Activated CD8-positive, alpha-beta memory T cell treated with anti-CD3 and anti-CD28 coated beads for 1 hour (primary cell): ENCODE data around the gene RIPPLY1.
"Not testable (repeated sequence)": the region's sequence is repeated elsewhere in the genome, so short reads cannot be mapped to it uniquely, and the experiment has no call there.

Experiments used
- DNase-seq, 2 donors: peaks; one replicate each; pipeline ENCODE4 v3.0.0-alpha.2; 2020; ENCODE audit warnings: low read depth in 1 of 2; ENCODE audit errors: extremely low read depth in 1 of 2

RIPPLY1 gene

DNA sequence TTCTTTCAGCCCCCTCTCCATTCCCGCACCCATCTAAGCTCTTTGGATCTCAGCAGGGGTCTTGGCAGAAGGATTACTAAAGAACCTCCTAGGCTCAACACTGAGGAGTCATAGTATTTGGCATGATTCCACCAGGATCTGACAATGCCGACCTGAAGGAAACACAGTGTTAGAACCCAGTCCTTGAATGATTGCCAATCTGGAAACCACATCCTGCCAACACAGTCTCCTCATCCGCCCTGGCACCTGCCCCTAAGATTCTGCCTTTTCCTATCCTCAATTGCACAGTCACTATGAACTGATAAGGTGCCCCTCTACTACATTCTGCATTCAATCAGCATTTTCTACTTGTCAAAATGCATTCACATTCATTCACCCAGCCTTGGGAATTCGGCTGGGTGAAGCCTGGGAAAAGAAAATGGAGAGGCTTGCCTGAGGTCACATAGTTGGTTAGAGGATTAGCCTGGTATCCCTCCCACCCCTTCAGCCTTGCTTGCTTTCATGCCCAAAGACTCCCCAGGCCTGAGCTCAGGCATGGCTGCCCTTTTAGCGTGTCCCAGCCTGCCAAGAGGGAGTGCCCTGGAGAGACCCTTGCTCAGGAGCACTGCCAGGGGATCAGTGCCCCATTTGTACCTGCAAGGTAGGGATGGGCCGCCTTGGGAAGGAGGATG is 14.8 kb upstream of the RIPPLY1 start:
- no peak for DNase-seq

DNA sequence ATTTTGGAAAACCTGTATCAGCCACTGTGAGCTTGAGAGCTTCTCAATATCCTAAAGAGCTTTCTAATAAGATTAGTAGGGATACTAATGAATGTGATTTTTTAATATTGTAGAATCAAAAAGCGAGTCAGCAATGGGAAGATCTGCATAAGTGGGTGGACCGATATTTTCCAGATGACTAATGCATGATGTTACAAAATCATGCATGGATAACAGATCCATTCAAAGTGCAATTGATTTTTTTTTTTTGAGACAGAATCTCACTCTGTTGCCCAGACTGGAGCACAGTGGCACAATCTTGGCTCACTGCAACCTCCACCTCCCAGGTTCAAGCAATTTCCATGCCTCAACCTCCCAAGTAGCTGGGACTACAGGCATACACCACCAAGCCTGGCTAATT is 9.7 kb upstream of the RIPPLY1 start:
- DNase-seq = no peak

DNA sequence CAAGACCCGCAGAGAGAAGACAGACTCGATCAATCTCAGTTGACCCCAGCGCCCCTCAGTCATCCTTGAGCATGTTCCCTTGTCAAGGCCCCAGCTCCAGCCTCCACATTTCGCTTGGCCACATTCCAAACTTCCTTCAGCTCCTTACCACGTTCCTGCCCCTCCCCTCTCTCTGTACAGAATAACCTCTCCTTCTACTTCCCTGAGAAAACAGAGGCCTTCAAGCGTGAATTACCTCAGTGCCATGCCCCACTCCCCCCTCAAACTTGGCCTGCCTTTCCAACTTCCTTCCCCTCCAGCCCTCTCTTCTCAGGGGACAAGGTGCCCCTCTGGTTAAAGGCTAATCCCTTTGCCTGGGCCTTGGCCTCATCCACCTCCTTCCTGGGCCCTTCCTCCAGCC is 3.2 kb upstream of the RIPPLY1 start:
- DNase-seq = no peak

DNA sequence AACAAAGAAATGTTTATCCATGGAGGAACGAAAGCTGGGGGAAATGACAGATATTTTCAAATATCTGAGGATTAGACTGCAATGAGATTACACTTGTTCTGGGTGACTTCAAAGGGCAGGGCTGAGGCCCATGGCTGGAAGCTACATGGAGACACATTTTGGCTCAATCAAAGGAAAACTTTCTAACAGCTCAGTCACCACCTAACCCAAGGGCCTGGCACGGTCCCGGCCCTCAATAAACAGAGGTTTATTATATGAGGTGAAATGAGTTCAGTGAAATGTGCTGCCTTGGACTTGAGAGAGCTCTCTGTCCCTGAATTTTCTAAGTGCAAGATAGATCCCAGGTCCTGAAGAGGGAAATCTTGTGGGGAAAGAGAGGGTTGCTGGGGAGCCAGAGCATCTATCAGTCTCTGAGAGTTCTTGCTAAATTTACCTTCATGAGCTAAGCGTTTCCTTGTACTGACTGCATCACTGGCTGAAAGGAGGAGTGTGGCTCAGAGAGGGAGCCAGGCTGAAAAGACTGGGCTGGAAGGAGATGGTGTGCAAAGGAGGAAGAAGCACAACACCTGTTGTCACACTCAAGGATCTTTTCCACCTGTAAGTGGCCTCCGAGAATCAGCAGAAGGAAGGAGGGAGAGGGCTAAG is 2.0 kb upstream of the RIPPLY1 start:
- DNase-seq = no peak

DNA sequence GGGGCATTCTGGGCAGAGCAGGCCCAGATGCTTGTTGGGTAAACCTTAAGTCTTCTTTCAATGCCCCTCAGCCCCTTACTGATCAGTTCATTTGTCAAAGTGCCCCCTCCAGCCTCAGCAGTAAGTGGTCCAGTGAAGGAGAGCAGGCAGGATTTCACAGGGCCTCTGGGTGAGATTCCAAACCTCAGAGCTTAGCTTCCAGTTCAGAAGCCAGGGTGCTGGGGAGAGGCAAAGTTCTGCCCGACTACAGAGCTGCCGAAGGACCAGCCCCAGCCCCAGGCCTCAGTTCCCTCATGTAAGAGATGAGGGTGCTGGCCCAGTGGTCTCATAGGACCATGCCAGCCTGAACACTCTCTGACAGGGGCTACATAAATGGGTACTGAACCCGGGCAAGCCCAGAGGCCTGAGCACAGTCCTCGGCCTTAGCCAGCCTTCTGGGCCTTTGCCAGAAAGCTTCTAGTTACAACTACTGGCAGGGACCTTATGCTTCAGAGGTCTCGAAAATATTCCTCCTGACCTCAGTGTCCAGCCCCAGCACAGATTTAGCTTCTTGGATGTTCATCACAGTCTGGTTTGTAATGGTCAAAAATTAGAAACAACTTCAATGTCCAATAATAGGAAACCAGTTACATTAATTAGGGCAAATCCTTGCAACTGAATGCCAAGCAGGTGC is 851 bp upstream of the RIPPLY1 start:
- DNase-seq = no peak

DNA sequence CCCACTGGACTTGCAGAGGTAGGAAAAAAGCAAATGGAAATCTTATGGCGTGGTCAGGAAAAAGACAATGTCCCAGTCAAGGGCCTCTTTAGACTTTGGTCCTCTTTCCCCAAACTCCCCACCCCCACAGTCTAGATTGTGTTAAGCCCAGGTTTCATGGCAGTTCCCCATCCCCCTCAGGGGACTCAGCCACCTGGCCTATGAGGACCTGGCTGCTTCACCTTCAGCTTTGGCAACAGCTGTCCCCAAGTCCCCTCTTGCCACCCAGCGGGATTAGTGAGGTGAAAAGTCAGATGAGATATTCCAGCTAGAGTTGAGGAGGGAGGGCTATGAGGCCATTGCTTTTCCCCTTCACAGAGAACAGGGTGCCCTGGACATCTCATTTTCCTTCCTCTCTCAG is 457 bp downstream of the RIPPLY1 start:
- DNase-seq = no peak

DNA sequence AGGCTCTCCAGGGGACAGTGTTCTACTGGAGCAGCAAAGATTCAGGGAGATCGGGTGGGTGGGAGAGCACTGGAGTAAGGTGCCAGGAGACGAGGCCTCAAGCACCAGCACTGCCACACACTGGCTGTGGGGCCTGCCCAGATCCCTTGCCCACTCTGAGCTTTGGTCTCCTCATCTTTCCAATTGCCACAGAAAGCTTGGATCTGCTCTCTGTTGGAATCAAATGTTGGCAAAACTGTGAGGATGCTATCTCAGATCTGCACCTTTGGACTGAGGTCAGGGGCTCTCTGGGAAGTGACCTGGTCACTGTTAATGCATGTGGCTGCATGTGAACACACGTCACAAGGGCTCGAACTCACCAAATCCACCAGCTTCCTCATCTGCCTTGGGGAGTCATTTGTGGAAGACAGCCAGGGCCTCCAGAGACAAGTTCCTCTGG is 1.3 kb downstream of the RIPPLY1 start:
- no peak for DNase-seq

DNA sequence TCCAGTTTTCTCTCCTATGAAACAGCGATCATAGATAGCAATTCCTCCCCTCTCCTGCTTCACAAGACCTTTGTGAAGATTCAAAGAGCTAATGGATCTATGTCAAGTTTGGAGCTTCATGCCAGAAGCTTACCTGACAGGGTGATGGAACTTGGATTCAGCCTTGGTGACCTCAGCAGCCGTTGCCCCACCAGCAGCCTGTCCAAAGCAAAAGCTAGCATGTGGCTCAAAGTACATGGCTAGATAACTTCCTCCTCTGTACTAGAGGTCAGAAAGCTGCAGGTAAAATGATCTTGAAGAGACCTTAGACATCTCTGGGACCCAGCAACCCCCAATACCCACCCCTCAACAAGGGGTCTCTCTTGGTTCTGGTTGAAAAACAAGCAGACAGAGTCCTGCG is 1.8 kb downstream of the RIPPLY1 start:
- no peak for DNase-seq

DNA sequence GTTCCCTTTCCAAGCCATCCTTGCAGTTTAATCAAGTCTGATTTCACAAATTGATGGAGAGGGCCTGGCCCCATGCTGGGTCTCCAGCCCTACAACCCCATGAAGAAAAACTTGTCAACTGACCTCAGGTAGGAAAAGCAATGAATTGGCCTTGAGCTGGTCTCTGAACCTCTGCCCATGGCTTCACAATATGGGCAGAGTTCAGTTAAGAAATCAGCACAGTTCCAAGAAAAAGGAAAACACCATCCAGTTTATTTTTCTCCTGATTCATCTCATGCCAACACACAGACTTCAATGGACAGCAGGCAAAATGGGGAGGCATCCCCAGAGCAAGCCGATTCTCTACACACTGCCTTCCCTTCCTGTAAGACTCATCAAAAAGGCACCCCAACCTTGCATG is 3.3 kb downstream of the RIPPLY1 start:
- no peak for DNase-seq

DNA sequence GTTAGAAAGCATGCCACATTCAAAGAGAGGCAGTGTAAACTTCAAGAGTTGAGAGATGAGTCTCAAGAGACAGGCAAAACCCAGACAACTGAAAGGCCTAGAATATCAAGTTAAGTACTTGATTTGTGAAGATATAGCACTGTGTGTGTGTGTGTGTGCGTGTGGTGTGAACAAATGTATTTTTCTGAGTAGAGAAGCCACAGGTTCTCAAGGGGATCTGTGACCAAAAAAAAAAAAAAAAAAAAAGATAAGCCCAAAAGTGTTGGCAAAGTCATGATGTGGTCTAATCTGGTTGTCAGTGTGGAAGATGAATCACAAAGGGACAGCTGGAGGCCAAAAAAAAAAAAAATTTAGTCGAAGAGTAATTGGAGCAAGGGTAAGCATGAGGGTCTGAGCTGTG is 3.9 kb downstream of the RIPPLY1 start:
- DNase-seq = no peak

DNA sequence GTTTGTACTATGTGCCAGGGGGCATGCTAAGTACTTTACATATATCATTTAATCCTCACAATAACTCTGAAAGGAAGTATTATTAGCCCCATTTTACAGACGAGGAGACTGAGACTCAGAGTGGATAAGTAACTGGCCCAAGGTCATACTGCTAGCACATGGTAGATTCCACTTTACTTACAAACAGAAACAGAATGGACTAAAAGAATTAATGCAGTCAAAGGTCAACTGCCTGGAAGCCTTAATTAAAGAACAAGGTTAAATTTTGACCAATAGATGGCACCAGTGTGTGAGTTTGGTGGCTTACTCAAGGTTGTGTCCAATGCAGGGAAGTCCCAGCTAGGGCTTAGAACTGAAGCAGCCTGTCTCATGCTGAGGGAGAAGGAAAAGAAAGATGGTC is 4.7 kb downstream of the RIPPLY1 start:
- DNase-seq = no peak

DNA sequence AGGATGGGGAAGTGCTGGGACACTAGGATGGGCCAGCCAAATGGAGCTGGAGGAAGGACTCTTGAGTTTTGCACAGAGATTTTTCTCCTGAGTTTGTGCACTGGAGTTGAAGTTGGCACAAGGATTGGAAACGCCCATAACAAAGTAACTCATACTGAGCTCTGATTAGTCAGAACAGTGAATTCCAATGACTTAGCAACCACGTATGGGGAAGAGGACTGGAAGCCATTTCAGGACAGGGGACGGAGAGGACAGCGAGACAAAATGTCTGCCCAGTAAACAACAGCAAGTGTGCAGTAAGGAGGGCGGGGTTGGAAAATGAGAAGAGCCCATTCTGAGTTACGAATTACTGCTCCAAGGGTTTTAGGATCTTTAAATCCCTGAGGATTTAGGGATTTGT is 5.9 kb downstream of the RIPPLY1 start:
- no peak for DNase-seq

DNA sequence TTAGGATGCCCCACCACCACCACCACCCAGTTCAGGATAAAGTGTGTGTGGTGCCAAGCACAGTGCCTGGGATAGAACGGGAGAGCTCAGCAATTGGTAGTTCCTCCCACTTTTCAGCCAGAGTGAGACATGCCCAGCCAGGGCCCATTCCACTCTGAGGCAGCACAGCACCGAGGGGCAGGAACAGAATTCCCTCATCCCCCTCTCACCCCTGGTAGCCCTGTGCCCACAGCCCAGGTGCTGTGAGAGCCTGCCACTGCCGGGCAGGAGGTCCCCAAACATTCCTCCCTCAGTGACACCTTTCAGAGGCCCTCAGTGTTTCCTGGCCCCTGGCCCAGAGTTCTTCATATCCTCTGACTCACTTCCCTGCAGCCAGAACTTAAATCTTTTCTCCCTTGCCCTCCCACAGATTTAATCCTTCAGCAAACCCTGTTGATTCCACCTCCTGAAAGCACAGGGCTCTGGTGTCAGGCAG is 8.1 kb downstream of the RIPPLY1 start:
- DNase-seq = no peak

DNA sequence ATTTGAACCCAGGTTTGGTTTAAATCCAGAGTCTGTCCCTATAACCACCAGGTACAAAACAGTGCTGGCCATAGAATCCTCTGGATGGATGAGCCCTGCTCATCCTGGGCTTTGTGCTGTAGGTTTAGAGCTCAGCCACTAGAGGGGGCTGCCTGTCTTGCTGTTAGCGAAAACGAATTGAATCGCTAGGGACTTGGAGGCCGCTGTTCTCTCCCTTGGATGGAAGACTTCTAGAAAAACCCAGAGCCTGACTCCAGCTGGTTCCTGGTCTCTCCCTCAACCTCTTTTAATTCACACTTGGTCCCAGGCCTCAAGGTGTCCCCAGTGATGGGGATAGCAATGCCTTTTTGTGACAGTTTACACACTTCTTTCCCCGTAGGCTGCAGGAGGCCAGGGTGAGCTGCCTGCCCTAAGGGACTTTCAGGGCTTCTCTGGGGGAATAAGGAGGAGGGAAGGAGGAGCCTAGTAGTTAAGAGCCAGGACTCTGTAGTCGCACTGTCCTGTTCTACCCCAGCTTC is 8.7 kb downstream of the RIPPLY1 start:
- DNase-seq = peak; percentile 10 to 21

DNA sequence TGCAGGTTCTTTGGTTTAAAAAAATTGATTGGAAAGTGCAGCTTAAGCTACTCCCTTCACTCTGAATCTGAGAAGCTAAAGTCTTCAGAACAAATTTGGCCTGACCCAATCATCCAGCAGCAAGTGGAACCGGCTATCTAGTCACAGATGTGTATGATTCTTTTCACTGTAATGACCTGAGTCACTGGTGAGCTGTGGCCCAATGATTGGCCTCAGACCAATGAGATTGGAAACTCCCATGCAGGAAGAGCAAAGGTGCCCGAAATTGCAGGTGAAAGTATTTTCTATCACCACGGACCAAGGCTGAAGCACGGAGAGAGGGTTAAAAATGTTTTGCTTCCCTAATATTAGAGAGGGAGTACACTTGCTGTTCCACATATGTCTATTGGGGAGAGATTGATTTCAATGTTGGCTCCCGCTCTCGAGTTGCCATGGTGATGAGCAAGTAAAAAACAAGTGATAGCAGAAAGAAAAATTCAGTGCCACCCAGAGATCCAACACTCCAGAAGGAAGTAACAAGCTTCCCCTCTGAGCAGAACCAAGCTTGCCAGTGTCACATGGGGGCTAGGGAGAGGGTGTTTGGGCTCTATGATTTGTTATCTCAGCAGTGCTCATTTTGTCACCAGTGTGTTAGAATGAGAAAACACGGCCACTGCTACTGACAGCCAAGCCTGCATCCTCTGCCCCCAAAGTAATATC is 11.2 kb downstream of the RIPPLY1 start:
- no peak for DNase-seq

DNA sequence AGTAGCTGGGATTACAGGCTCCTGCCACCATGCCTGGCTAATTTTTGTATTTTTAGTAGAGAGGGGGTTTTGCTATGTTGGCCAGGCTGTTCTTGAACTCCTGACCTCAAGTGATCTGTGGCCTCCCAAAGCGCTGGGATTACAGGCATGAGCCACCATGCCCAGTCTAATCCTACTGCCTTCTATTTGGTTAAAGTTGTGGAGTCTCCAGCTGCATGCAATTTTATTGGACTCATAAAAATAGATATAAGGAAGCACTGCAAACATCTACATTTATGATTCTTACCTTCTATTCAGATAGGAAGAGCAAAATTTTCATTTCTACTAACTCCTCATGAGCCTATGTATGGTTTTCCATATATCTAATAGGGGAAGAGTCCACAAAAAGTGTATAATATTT is 13.7 kb downstream of the RIPPLY1 start:
- DNase-seq = no peak

DNA sequence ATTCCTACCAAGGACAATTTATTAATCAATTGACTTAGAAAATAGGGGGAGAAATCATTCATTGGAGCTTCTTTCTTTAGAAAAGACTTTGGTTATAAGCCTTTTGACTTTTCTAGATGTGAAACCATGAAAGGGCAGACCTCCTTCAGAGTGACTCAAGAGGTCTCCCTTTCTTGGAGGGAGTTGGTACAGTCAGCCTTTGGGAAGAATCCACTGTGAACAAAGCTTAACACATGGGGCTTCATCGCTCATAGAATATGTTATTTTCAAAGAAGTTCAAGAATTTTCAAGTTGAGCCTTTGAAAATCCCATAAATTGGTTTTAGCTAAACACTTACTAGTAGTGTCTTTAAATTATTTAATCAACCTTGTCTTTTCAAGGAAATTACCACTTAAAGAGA is 28.0 kb downstream of the RIPPLY1 start:
- no peak for DNase-seq

DNA sequence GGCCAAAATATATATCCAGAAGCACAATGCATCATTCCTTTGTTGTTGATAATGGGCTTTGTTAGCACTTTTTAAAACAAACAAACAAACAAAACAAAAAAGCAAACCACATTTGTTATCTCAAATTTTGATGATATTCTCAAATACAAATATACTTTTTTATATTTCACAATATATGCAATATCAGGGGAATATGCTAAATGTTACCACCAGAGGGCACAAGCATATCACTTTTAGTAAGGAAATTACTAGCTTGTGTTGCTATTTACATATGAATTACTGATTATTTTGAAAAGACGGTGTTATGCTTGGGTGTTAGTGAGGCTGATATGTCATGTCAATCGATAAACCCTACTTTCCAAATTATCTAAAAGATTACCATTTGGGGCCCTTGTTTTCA is 29.1 kb downstream of the RIPPLY1 start:
- DNase-seq = no peak

DNA sequence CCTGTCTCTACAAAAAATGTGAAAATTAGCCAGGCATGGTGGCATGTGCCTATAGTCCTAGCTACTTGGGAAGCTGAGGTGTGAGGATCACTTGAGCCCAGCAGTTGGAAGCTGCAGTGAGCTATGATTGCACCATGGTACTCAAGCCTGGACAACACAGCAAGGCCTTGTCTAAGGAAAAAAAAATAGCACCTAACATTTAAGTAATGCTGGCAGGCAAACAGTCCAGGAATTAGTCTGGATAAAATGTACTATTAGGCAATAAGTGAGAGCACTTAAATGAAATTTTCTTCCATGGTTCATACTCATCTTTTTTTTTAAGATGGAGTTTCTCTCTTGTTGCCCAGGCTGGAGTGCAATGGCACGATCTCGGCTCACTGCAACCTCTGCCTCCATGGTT is 30.3 kb downstream of the RIPPLY1 start:
- DNase-seq = not testable (repeated sequence)

DNA sequence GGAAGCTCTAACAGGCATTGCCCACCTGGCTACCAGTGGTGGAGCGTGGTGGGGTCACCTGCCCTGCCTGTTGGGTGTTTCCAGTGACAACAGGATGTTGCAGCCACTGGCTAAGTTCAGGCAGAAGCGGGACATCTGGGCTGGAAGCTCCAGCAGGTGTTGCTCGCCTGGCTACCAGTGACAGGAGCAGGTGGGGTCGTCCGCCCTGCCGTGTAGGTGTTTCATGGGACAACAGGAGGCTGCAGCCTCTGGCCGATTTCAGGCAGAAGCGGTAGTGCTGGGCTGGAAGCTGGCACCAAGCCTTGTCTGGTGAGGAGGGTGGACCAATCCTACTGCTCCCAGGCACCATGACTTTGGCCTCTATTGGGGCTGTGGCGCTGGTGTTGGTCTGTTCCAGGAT is 39.4 kb downstream of the RIPPLY1 start:
- DNase-seq = no peak

DNA sequence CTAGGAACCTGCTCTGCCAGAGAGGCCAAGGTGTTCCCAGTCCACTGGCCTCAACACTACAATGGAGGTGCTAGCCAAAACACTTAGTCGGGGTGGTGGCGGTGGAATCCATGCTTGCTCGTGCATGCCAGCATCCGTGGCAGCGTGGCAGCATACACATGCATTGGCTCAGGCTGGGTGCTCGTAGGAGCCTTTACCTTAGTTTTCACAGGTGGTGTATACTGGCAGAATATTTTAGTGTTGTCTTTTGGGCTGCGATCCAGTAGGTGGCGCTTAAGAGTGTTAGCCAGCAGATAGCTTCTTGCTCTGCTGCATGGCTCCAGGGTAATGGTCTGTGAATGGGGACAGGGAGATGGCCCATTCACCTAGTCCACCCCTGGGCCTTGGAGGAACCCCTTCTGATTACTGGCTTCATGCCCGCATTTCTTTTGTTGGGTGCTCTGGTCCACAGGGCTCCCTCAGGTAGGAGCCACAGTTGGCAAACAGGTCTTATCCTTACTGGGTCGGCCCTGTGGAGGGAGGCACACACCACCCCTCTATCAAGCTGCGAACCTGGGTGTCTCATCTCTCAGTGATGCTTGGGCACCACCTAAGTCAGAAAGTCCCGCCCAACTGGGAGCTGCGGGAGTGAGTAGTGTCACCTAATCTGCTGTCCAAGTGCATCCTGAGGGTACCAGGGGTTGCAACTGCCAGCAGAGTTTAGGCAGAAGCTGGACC is 40.0 kb downstream of the RIPPLY1 start:
- no peak for DNase-seq
